ENCODE measurements around the gene PEX19. TPM values are rescaled to one million over a fixed set of nuclear protein-coding genes. Genes with fewer than 3 reads are reported as not detected.

Gene PEX19
- polyA plus RNA-seq, 1 of the 3 experiments (the other 2 are of a cell fraction) = 31.4 TPM

DNA sequence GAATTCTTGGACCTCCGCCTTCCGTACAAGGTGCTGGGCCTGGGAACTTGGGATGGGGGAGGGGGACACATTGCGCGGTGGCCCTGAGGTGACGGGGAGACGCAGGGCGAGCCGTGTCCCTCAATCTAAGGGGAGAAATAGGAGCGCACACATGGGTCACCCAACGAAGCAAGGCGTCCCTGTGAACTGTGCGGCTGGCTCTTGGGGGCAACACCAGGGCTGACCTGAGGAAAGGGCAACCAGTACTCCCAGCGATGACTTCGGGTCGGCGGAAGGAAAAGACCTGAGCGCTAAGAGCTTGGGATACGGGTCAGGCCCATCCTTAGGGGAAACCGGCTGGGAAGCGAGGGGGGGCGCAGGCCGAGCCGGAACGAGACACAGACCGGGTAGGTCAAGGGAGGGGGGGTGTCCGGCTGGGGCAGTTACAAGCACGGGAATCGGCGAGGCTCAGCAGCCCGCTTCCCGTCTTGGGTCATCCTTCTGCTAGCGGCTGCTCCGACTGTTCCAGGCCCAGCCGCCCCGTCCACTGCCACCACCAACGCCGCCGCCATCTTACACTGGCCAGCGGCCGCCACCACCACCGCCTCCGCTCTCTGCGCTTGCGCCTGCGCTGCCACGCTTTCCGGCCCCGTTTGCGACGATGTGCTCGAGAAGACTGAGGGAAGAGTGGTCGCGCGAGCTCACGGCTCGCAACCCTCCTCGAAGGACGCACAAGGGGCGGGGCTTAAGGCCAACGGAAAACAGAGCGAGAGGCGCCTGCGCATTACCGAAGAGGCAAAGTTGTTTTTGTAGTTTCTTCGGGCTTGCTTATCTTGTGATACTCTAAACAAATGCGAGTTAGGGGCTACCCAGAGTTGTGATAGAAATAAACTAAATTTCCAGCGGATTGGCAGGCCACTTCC lies 22.8 kb downstream of the PEX19 start, which contains the start of gene DCAF8 (continued):
- TF ChIP-seq, protein P1, sequence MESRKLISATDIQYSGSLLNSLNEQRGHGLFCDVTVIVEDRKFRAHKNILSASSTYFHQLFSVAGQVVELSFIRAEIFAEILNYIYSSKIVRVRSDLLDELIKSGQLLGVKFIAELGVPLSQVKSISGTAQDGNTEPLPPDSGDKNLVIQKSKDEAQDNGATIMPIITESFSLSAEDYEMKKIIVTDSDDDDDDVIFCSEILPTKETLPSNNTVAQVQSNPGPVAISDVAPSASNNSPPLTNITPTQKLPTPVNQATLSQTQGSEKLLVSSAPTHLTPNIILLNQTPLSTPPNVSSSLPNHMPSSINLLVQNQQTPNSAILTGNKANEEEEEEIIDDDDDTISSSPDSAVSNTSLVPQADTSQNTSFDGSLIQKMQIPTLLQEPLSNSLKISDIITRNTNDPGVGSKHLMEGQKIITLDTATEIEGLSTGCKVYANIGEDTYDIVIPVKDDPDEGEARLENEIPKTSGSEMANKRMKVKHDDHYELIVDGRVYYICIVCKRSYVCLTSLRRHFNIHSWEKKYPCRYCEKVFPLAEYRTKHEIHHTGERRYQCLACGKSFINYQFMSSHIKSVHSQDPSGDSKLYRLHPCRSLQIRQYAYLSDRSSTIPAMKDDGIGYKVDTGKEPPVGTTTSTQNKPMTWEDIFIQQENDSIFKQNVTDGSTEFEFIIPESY (IDR thresholded peaks at IDR 0.05; ENCODE audit: borderline replicate concordance, low read depth) = peak; percentile 96
- TF ChIP-seq YY1 (IDR thresholded peaks at IDR 0.05; ENCODE audit: low read depth) (peak; percentile 96), SIN3A (IDR thresholded peaks at IDR 0.05; ENCODE audit: borderline replicate concordance, low read depth, low read length) (0 out of 2 replicates have a peak, but pooled peaks have one; percentile 63), NFIC (IDR thresholded peaks at IDR 0.05; ENCODE audit: borderline replicate concordance) (peak; percentile 30; the same call in 1 of the 2 replicates), TAF1 (IDR thresholded peaks at IDR 0.05; ENCODE audit: borderline replicate concordance, low read depth, low read length) (peak; percentile 97), FOXJ3 (CRISPR knock-in tag; IDR thresholded peaks at IDR 0.05) (no peak)
- TF ChIP-seq, protein P2, sequence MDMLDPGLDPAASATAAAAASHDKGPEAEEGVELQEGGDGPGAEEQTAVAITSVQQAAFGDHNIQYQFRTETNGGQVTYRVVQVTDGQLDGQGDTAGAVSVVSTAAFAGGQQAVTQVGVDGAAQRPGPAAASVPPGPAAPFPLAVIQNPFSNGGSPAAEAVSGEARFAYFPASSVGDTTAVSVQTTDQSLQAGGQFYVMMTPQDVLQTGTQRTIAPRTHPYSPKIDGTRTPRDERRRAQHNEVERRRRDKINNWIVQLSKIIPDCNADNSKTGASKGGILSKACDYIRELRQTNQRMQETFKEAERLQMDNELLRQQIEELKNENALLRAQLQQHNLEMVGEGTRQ (IDR thresholded peaks at IDR 0.05; ENCODE audit: borderline replicate concordance, low read depth, low read length) = no peak

DNA sequence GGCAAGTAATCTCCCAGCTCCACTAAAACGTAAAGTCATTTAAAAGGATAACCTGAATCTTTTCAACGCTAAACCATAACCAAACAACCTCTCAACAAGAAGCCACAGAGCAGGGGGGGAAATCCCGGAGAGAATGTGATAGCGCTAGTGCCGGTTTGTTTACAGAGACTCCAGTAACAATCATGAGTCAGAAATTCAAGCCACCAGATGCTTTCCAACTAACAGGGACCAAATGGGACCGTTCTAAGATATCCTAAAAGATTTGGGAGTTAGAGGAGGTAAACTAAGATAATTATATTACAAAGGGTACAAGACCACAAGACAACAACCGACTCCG lies 23.4 kb downstream of the PEX19 start:
- POLR2A ChIA-PET = interaction anchor here (0.7 to 1.4 kb wide), 5 partner anchors 10 to 180 kb away, joined by 3 to 4 read pairs (median 3); partner anchors contain the start of gene KCNJ9
- peaks cover 52% of the 10 kb centered on the region for H3K79me2 ChIP-seq (ENCODE audit: insufficient read depth)
- peak; percentile 42 for DNase-seq

More for the DNA sequence above, 23.4 kb downstream of the PEX19 start:
- TF ChIP-seq TCF12 (IDR thresholded peaks at IDR 0.05) (peak; percentile 41; the same call in 1 of the 2 replicates), JUND (IDR thresholded peaks at IDR 0.05) (0 out of 2 replicates have a peak, but pooled peaks have one; percentile 19), FOXJ3 (CRISPR knock-in tag; IDR thresholded peaks at IDR 0.05) (no peak), EP300 (IDR thresholded peaks at IDR 0.05; ENCODE audit: borderline replicate concordance in 1 of 2, low read depth in 1 of 2, low read length in 1 of 2) (no peak), FOSL2 (IDR thresholded peaks at IDR 0.05; ENCODE audit: borderline replicate concordance, low read depth) (0 out of 2 replicates have a peak, but pooled peaks have one; percentile 6), FOXM1 (IDR thresholded peaks at IDR 0.05; ENCODE audit: low read depth) (no peak)
- TF ChIP-seq, protein P3, sequence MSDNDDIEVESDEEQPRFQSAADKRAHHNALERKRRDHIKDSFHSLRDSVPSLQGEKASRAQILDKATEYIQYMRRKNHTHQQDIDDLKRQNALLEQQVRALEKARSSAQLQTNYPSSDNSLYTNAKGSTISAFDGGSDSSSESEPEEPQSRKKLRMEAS (IDR thresholded peaks at IDR 0.05; ENCODE audit: low read depth) = 0 out of 2 replicates have a peak, but pooled peaks have one; percentile 14
- H4K20me1 ChIP-seq (ENCODE audit: insufficient read depth) = peaks cover 37% of the 10 kb centered on the region
- H3K4me3 ChIP-seq (ENCODE audit: low read depth in 2 of 2, low read length in 1 of 2) = peak overlapping the region; percentile 93 to 95
- H3K27ac ChIP-seq (ENCODE audit: low read depth in 2 of 2, low read length in 1 of 2) = peak overlapping the region; percentile 96
- no peaks in the 10 kb centered on the region for H3K9me3 ChIP-seq
- CTCF ChIA-PET = interaction anchor here (1.2 to 3.8 kb wide), 7 partner anchors 8 to 215 kb away, joined by 3 to 48 read pairs (median 10); no protein-coding TSS in a partner anchor
- peaks cover 0 to 14% of the 10 kb centered on the region in 2 experiments for H3K36me3 ChIP-seq (replicated peaks in 1 of 2; ENCODE audit: control insufficient read depth in 1 of 2, insufficient read depth in 2 of 2, low read length in 1 of 2)
- H3K4me1 ChIP-seq (ENCODE audit: control insufficient read depth in 1 of 2, insufficient read depth in 2 of 2, low read depth in 1 of 2, low read length in 1 of 2) = peaks cover 18 to 19% of the 10 kb centered on the region in 2 experiments
- H3K9ac ChIP-seq = peak overlapping the region; percentile 98
- peak overlapping the region; percentile 38; the same call in 1 of the 2 replicates for H2AFZ ChIP-seq (ENCODE audit: low read depth)
- 3% methylated on average over 8 of the region's 8 CpGs for WGBS (ENCODE audit: low lambda C conversion rate)
- H3K4me2 ChIP-seq = peak overlapping the region; percentile 86
- H3K27me3 ChIP-seq (ENCODE audit: insufficient read depth) = no peaks in the 10 kb centered on the region
- H3F3A ChIP-seq (replicated peaks; ENCODE audit: insufficient read depth) = peaks cover 29% of the 10 kb centered on the region
- no peaks in the 10 kb centered on the region for H3K9me2 ChIP-seq

Measured in SK-N-SH (cell line).